Astrocyte of the spinal cord (primary cell): Measurements from ENCODE around the gene TTLL12.

Experiments used
- DNase-seq: peaks from one replicate; pipeline ENCODE4 v3.0.0; 2011; ENCODE audit warnings: low read depth, low spot score
- H3K4me3 ChIP-seq: 2 replicates; pipeline ENCODE4 v1.5.1; 2011; ENCODE audit warnings: low read depth, mild to moderate bottlenecking, low read length, moderate library complexity
- CTCF ChIP-seq: IDR thresholded peaks from 2 replicates; pipeline ENCODE4 v1.5.1; 2012; ENCODE audit warnings: low read depth, mild to moderate bottlenecking, low read length, inconsistent platforms
- in situ Hi-C: cut with HindIII; loops from 2 replicates; pipeline ENCODE4 v1.10.0; 2017; ENCODE audit warnings: low sequenced_read_pairs

The TTLL12 gene

GRCh38 chr22:43205748-43206508 lies 19.0 kb upstream of the TTLL12 start:
- no peak overlapping the region for H3K4me3 ChIP-seq
- no peak for DNase-seq
- no peak for TF ChIP-seq CTCF
- in situ Hi-C loops: no loop called here

GRCh38 chr22:43205261-43205691 lies 18.3 kb upstream of the TTLL12 start:
- no peak for TF ChIP-seq CTCF
- in situ Hi-C loops: no loop called here
- H3K4me3 ChIP-seq: no peak overlapping the region
- no peak for DNase-seq

GRCh38 chr22:43203471-43203981 lies 16.6 kb upstream of the TTLL12 start:
- in situ Hi-C loops: no loop called here
- no peak for DNase-seq
- no peak for TF ChIP-seq CTCF
- no peak overlapping the region for H3K4me3 ChIP-seq

- H3K4me3 ChIP-seq: no peak overlapping the region
- no peak for DNase-seq
- no peak for TF ChIP-seq CTCF
- in situ Hi-C loops: no loop called here
Observed at GRCh38 chr22:43202756-43203410, 15.9 kb upstream of the TTLL12 start.

GRCh38 chr22:43202326-43202725 lies 15.4 kb upstream of the TTLL12 start:
- no peak overlapping the region for H3K4me3 ChIP-seq
- TF ChIP-seq CTCF: no peak
- DNase-seq: no peak
- in situ Hi-C loops: no loop called here

GRCh38 chr22:43201486-43202219 lies 14.7 kb upstream of the TTLL12 start:
- no peak for TF ChIP-seq CTCF
- H3K4me3 ChIP-seq: no peak overlapping the region
- in situ Hi-C loops: no loop called here
- no peak for DNase-seq
